HCT116 (cell line): ENCODE results near the gene MAML3. TPM values are rescaled to one million over a fixed set of nuclear protein-coding genes. Genes with fewer than 3 reads are reported as not detected.

ENCODE experiments used
- ATAC-seq: fragments of 200-7000 bp; cut with Tn5 transposase; 2 replicates; pipeline ENCODE4 v1.9.1; 2020; ENCODE audit warnings: mild to moderate bottlenecking, moderate library complexity
- BruUV-seq: library from RNA; stranded (reverse); fragments of 400-500 nt; replicated peaks from 2 replicates; lab custom pipeline; 2021; lab: Mats Ljungman, UMichigan
- CTCF ChIA-PET: fragments of 300-600 bp; sonication (Branson Sonifier 250); formaldehyde crosslinking; loops from one replicate; lab custom pipeline; 2021; ENCODE audit warnings: antibody characterized with exemption; lab: Charles Lee
- POLR2A ChIA-PET: fragments of 300-600, 350-600 bp; sonication (Branson Sonifier 250); formaldehyde crosslinking; loops from one replicate; lab custom pipeline; 2021; ENCODE audit warnings: antibody characterized with exemption; lab: Charles Lee
- RAD21 ChIA-PET, 2 experiments: fragments of 300-600 bp; sonication (Branson Sonifier 250); formaldehyde crosslinking; loops; one replicate each; lab custom pipeline; 2023; ENCODE audit warnings: low total read pairs in 2 of 2; ENCODE audit not compliant: uncharacterized antibody in 2 of 2, unreplicated experiment in 2 of 2, low non-redundant PET in 1 of 2; lab: Charles Lee
- DNase-seq: peaks from one replicate; pipeline ENCODE4 v3.0.0-alpha.2; 2010; ENCODE audit warnings: low read depth, low spot score
- H2AFZ ChIP-seq: fragments of 200-600 bp; shearing (Covaris generic), sonication (generic); 2 replicates; pipeline ENCODE4 v1.6.1; 2017; ENCODE audit warnings: low read depth, mixed run types, mixed read lengths, antibody characterized with exemption, low read length; ENCODE audit not compliant: poor library complexity, severe bottlenecking
- H3K27ac ChIP-seq: 2 replicates; pipeline ENCODE4 v1.5.1; 2012; ENCODE audit warnings: low read depth, low read length
- H3K27me3 ChIP-seq: fragments of 200-600 bp; sonication (generic); 2 replicates; pipeline ENCODE4 v1.6.1; 2016; ENCODE audit warnings: mixed run types, low read length, mixed read lengths; ENCODE audit not compliant: insufficient read depth
- H3K36me3 ChIP-seq, 2 experiments: fragments of 200-500 bp in 1 of 2; fragments of 200-600 bp in 1 of 2; sonication (Bioruptor generic) in 1 of 2; sonication (generic) in 1 of 2; 2 replicates each; pipeline versions ENCODE4 v1.5.1 to v1.6.1; 2014 to 2016; ENCODE audit warnings: low read length in 2 of 2, inconsistent platforms in 1 of 2, mixed read lengths in 1 of 2, mixed run types in 1 of 2; ENCODE audit not compliant: insufficient read depth in 2 of 2, control insufficient read depth in 1 of 2
- H3K4me1 ChIP-seq, 2 experiments: fragments of 200-600 bp in 1 of 2; sonication (generic) in 1 of 2; 2 replicates each; pipeline versions ENCODE4 v1.5.1 to v1.6.1; 2012 to 2017; ENCODE audit warnings: low read length in 2 of 2, inconsistent platforms in 1 of 2, mild to moderate bottlenecking in 1 of 2, mixed read lengths in 1 of 2, mixed run types in 1 of 2, moderate library complexity in 1 of 2; ENCODE audit not compliant: insufficient read depth in 2 of 2, control insufficient read depth in 1 of 2
- H3K4me2 ChIP-seq: fragments of 200-600 bp; sonication (generic); 2 replicates; pipeline ENCODE4 v1.6.1; 2017; ENCODE audit warnings: mixed run types, low read length, mixed read lengths
- H3K4me3 ChIP-seq, 2 experiments: fragments of 200-600 bp in 1 of 2; sonication (generic) in 1 of 2; replicated peaks in 1 of 2; 2 replicates each; pipeline ENCODE4 v1.5.1; 2011 to 2016; ENCODE audit warnings: low read length in 2 of 2, control low read depth in 1 of 2, low read depth in 1 of 2, mild to moderate bottlenecking in 1 of 2, mixed read lengths in 1 of 2, mixed run types in 1 of 2
- H3K79me2 ChIP-seq: fragments of 200-600 bp; sonication (generic); 2 replicates; pipeline ENCODE4 v1.6.1; 2017; ENCODE audit warnings: mild to moderate bottlenecking, mixed run types, low read length, moderate library complexity, mixed read lengths; ENCODE audit not compliant: insufficient read depth
- H3K9ac ChIP-seq: fragments of 200-600 bp; sonication (generic); 2 replicates; pipeline ENCODE4 v1.6.1; 2016; ENCODE audit warnings: low read length, mixed read lengths
- H3K9me2 ChIP-seq: fragments of 200-600 bp; sonication (generic), shearing (Covaris generic); 2 replicates; pipeline ENCODE4 v1.6.1; 2017; ENCODE audit warnings: mixed run types, mild to moderate bottlenecking, moderate library complexity; ENCODE audit not compliant: insufficient read depth
- H3K9me3 ChIP-seq, 2 experiments: fragments of 200-500 bp in 1 of 2; fragments of 200-600 bp in 1 of 2; sonication (Bioruptor generic) in 1 of 2; sonication (generic) in 1 of 2; 2 replicates each; pipeline ENCODE4 v1.6.1; 2014 to 2017; ENCODE audit warnings: low read length in 2 of 2, mixed read lengths in 2 of 2, inconsistent platforms in 1 of 2, low read depth in 1 of 2, mild to moderate bottlenecking in 1 of 2, mixed run types in 1 of 2, moderate library complexity in 1 of 2; ENCODE audit not compliant: control insufficient read depth in 1 of 2, insufficient read depth in 1 of 2
- H4K20me1 ChIP-seq: fragments of 200-600 bp; sonication (generic), shearing (Covaris generic); 2 replicates; pipeline ENCODE4 v1.6.1; 2017; ENCODE audit warnings: mixed run types, mild to moderate bottlenecking, moderate library complexity; ENCODE audit not compliant: insufficient read depth
- CEBPB ChIP-seq: IDR thresholded peaks from 2 replicates; pipeline ENCODE4 v1.6.1; 2012; ENCODE audit warnings: low read depth
- EGR1 ChIP-seq: IDR thresholded peaks from 2 replicates; pipeline ENCODE4 v1.6.1; 2012; ENCODE audit warnings: low read depth
- ZBTB33 ChIP-seq: IDR thresholded peaks from 2 replicates; pipeline ENCODE4 v1.6.1; 2011; ENCODE audit warnings: mild to moderate bottlenecking, low read length, moderate library complexity; ENCODE audit not compliant: insufficient replicate concordance; ENCODE audit errors: extremely low read depth
- ZFX ChIP-seq: fragments of 450-650 bp; IDR thresholded peaks from 2 replicates; pipeline ENCODE4 v1.6.1; 2017
- intact Hi-C: fragments of 100-400 bp; cut with micrococcal nuclease; formaldehyde crosslinking; loops from 2 replicates; pipeline ENCODE4 v1.10.0; 2022
- total RNA-seq: library from RNA; stranded (reverse); gene quantifications from one replicate; pipeline ENCODE4 v1.2.1, GENCODE V29; 2021; ENCODE audit not compliant: unreplicated experiment

The MAML3 gene
- total RNA-seq, 1 experiment from 2014 or later: 3.1 TPM

GRCh38 chr4:139826426-139826825, 327.6 kb downstream of the MAML3 start:
- RAD21 ChIA-PET: no interaction called here
- TF ChIP-seq ZBTB33 (no peak), EGR1 (no peak), CEBPB (no peak)
- no peak for DNase-seq
- no peaks in the 10 kb centered on the region for H3K9me2 ChIP-seq
- H3K4me2 ChIP-seq: no peak overlapping the region
- CTCF ChIA-PET: no interaction called here
- no peak overlapping the region for H2AFZ ChIP-seq
- H3K9ac ChIP-seq: no peak overlapping the region
- peaks cover 2 to 3% of the 10 kb centered on the region in 2 experiments; a peak in 2 of 4 replicates for H3K4me1 ChIP-seq
- no peaks in the 10 kb centered on the region for H3K79me2 ChIP-seq
- ATAC-seq: no peak
- no peaks in the 10 kb centered on the region for H3K9me3 ChIP-seq
- no peak overlapping the region for H3K4me3 ChIP-seq
- no peak overlapping the region for H3K27ac ChIP-seq
- H3K36me3 ChIP-seq: no peaks in the 10 kb centered on the region
- intact Hi-C loops: no loop called here
- H3K27me3 ChIP-seq: peaks cover 3% of the 10 kb centered on the region; the same call in 1 of the 2 replicates
- BruUV-seq: no TSS peak
- no peaks in the 10 kb centered on the region for H4K20me1 ChIP-seq
- POLR2A ChIA-PET: no interaction called here

GRCh38 chr4:139825523-139826014, 328.4 kb downstream of the MAML3 start:
- Histone ChIP-seq H4K20me1 (no peaks in the 10 kb centered on the region), H3K9me2 (no peaks in the 10 kb centered on the region), H2AFZ (no peak overlapping the region), H3K9ac (no peak overlapping the region), H3K9me3 (no peaks in the 10 kb centered on the region), H3K4me2 (no peak overlapping the region), H3K27ac (no peak overlapping the region), H3K79me2 (no peaks in the 10 kb centered on the region), H3K4me3 (no peak overlapping the region), H3K4me1 (no peaks in the 10 kb centered on the region), H3K36me3 (no peaks in the 10 kb centered on the region), H3K27me3 (peaks cover 3% of the 10 kb centered on the region; the same call in 1 of the 2 replicates)
- intact Hi-C loops: no loop called here
- TF ChIP-seq ZFX: no peak
- ChIA-PET RAD21 (no interaction called here), POLR2A (no interaction called here), CTCF (no interaction called here)
- BruUV-seq: no TSS peak
- DNase-seq: no peak
- ATAC-seq: no peak
